ENCODE data around the gene HEXA. TPM values are rescaled to one million over a fixed set of nuclear protein-coding genes. Genes with fewer than 3 reads are reported as not detected.
"Not testable (repeated sequence)": the region's sequence is repeated elsewhere in the genome, so short reads cannot be mapped to it uniquely, and the experiment has no call there.

The HEXA gene
- 177 and 197 TPM in 2 replicates for total RNA-seq (2014; rRNA removed; shearing (Covaris generic); ENCODE audit: low replicate concordance)

- peak; percentile 97 for DNase-seq (ENCODE audit: low read depth)
- in situ Hi-C loops (cut with HindIII; ENCODE audit: low pct_unique_long_range_greater_than_20kb, low sequenced_read_pairs), result no loop called here
These were observed at the start of gene HEXA for GRCh38 chr15:72375846-72376581. TSS of gene HEXA (minus strand) at chr15:72376014. CDS start at chr15:72375972, 42 bp downstream.

GRCh38 chr15:72423256-72423655 is 47.4 kb upstream of the HEXA start:
- DNase-seq (ENCODE audit: low read depth), result no peak
- in situ Hi-C loops (cut with HindIII; ENCODE audit: low pct_unique_long_range_greater_than_20kb, low sequenced_read_pairs), result no loop called here

GRCh38 chr15:72421484-72421883 is 45.7 kb upstream of the HEXA start:
- no peak for DNase-seq (ENCODE audit: low read depth)
- in situ Hi-C loops (cut with HindIII; ENCODE audit: low pct_unique_long_range_greater_than_20kb, low sequenced_read_pairs), result no loop called here

- in situ Hi-C loops (cut with HindIII; ENCODE audit: low pct_unique_long_range_greater_than_20kb, low sequenced_read_pairs), result no loop called here
These were observed 44.8 kb upstream of the HEXA start for GRCh38 chr15:72420576-72420975.

GRCh38 chr15:72419768-72420167 is 44.0 kb upstream of the HEXA start:
- DNase-seq (ENCODE audit: low read depth); in situ Hi-C loops (cut with HindIII; ENCODE audit: low pct_unique_long_range_greater_than_20kb, low sequenced_read_pairs): not testable (repeated sequence)

More at GRCh38 chr15:72420576-72420975, 44.8 kb upstream of the HEXA start:
- DNase-seq (ENCODE audit: low read depth), result no peak

- in situ Hi-C loops (cut with HindIII; ENCODE audit: low pct_unique_long_range_greater_than_20kb, low sequenced_read_pairs), result no loop called here
- no peak for DNase-seq (ENCODE audit: low read depth)
These were observed 39.5 kb upstream of the HEXA start for GRCh38 chr15:72415304-72415703.

GRCh38 chr15:72413337-72413736 is 37.5 kb upstream of the HEXA start:
- DNase-seq (ENCODE audit: low read depth); in situ Hi-C loops (cut with HindIII; ENCODE audit: low pct_unique_long_range_greater_than_20kb, low sequenced_read_pairs): not testable (repeated sequence)

GRCh38 chr15:72411544-72411943 is 35.7 kb upstream of the HEXA start:
- no peak for DNase-seq (ENCODE audit: low read depth)
- in situ Hi-C loops (cut with HindIII; ENCODE audit: low pct_unique_long_range_greater_than_20kb, low sequenced_read_pairs), result no loop called here

- DNase-seq (ENCODE audit: low read depth), result no peak
- in situ Hi-C loops (cut with HindIII; ENCODE audit: low pct_unique_long_range_greater_than_20kb, low sequenced_read_pairs), result no loop called here
These were observed 35.3 kb upstream of the HEXA start for GRCh38 chr15:72411111-72411510.

- DNase-seq (ENCODE audit: low read depth), result no peak
- in situ Hi-C loops (cut with HindIII; ENCODE audit: low pct_unique_long_range_greater_than_20kb, low sequenced_read_pairs), result no loop called here
These were observed 31.1 kb upstream of the HEXA start for GRCh38 chr15:72406936-72407335.

- in situ Hi-C loops (cut with HindIII; ENCODE audit: low pct_unique_long_range_greater_than_20kb, low sequenced_read_pairs), result no loop called here
- DNase-seq (ENCODE audit: low read depth), result no peak
These were observed 29.0 kb upstream of the HEXA start for GRCh38 chr15:72404841-72405240.

GRCh38 chr15:72404356-72404755 is 28.5 kb upstream of the HEXA start:
- in situ Hi-C loops (cut with HindIII; ENCODE audit: low pct_unique_long_range_greater_than_20kb, low sequenced_read_pairs), result no loop called here
- DNase-seq (ENCODE audit: low read depth), result no peak

- DNase-seq (ENCODE audit: low read depth), result no peak
- in situ Hi-C loops (cut with HindIII; ENCODE audit: low pct_unique_long_range_greater_than_20kb, low sequenced_read_pairs), result no loop called here
These were observed 26.9 kb upstream of the HEXA start for GRCh38 chr15:72402726-72403125.

GRCh38 chr15:72398648-72399047 is 22.8 kb upstream of the HEXA start:
- in situ Hi-C loops (cut with HindIII; ENCODE audit: low pct_unique_long_range_greater_than_20kb, low sequenced_read_pairs), result no loop called here
- no peak for DNase-seq (ENCODE audit: low read depth)

GRCh38 chr15:72397796-72398588 is 22.2 kb upstream of the HEXA start, which contains the start of gene TMEM202:
TSS of gene TMEM202 (plus strand) at chr15:72398305. CDS start at chr15:72398327, 22 bp downstream.
- in situ Hi-C loops (cut with HindIII; ENCODE audit: low pct_unique_long_range_greater_than_20kb, low sequenced_read_pairs), result no loop called here

GRCh38 chr15:72396331-72396730 is 20.5 kb upstream of the HEXA start:
- in situ Hi-C loops (cut with HindIII; ENCODE audit: low pct_unique_long_range_greater_than_20kb, low sequenced_read_pairs); DNase-seq (ENCODE audit: low read depth): not testable (repeated sequence)

More at GRCh38 chr15:72397796-72398588, 22.2 kb upstream of the HEXA start, which contains the start of gene TMEM202:
- no peak for DNase-seq (ENCODE audit: low read depth)

- in situ Hi-C loops (cut with HindIII; ENCODE audit: low pct_unique_long_range_greater_than_20kb, low sequenced_read_pairs), result no loop called here
- DNase-seq (ENCODE audit: low read depth), result peak; percentile 44
These were observed 13.4 kb upstream of the HEXA start for GRCh38 chr15:72389231-72389630.

- no peak for DNase-seq (ENCODE audit: low read depth)
These were observed 11.9 kb upstream of the HEXA start for GRCh38 chr15:72387741-72388140.

GRCh38 chr15:72382146-72382545 is 6.3 kb upstream of the HEXA start:
- in situ Hi-C loops (cut with HindIII; ENCODE audit: low pct_unique_long_range_greater_than_20kb, low sequenced_read_pairs), result no loop called here
- DNase-seq (ENCODE audit: low read depth), result no peak

More at GRCh38 chr15:72387741-72388140, 11.9 kb upstream of the HEXA start:
- in situ Hi-C loops (cut with HindIII; ENCODE audit: low pct_unique_long_range_greater_than_20kb, low sequenced_read_pairs), result no loop called here

Data from Caki2 (cell line).